ENCODE measurements around the gene EPHB1.

DNA sequence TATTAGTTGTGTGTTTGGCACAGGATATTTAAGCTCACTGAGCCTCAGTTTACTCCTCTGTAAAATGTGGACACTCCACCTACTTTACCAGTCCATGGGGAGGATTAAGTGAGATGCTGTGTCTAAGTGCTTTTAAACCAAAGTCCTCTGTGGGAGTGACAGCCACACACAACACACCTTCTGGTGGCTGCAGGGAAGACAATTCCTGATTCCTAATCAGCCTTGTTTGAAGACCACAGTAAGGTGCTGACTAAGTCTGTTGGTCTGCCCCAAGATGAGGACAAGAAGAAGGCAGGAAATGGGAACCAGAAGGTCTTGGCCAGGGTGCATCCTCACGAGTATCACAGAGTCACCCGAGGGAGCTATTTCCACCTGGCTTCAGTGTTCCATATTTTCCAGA, 52.3 kb downstream of the EPHB1 start:
- TF ChIP-seq, protein P1, sequence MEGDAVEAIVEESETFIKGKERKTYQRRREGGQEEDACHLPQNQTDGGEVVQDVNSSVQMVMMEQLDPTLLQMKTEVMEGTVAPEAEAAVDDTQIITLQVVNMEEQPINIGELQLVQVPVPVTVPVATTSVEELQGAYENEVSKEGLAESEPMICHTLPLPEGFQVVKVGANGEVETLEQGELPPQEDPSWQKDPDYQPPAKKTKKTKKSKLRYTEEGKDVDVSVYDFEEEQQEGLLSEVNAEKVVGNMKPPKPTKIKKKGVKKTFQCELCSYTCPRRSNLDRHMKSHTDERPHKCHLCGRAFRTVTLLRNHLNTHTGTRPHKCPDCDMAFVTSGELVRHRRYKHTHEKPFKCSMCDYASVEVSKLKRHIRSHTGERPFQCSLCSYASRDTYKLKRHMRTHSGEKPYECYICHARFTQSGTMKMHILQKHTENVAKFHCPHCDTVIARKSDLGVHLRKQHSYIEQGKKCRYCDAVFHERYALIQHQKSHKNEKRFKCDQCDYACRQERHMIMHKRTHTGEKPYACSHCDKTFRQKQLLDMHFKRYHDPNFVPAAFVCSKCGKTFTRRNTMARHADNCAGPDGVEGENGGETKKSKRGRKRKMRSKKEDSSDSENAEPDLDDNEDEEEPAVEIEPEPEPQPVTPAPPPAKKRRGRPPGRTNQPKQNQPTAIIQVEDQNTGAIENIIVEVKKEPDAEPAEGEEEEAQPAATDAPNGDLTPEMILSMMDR (conservative IDR thresholded peaks at IDR 0.05), result no peak
- no peak for TF ChIP-seq ZFX (IDR thresholded peaks at IDR 0.05)

All from C4-2B (cell line).